Upper lobe of left lung (tissue), 4 donors: ENCODE measurements around the gene TNFRSF18.

Source experiments
- EP300 ChIP-seq, 4 donors: sonication (generic); formaldehyde crosslinking; IDR thresholded peaks; one replicate each; pipeline ENCODE4 v1.5.1; 2017; ENCODE audit warnings: antibody characterized with exemption in 4 of 4, control low read depth in 2 of 4
- POLR2A ChIP-seq, 4 donors: fragments of 450-650 bp; IDR thresholded peaks; one replicate each; pipeline ENCODE4 v1.5.1; 2016 to 2017; ENCODE audit warnings: antibody characterized with exemption in 4 of 4, mild to moderate bottlenecking in 2 of 4
- POLR2AphosphoS5 ChIP-seq, 2 donors: sonication (generic); formaldehyde crosslinking; IDR thresholded peaks; one replicate each; pipeline ENCODE4 v1.5.1; 2017; ENCODE audit warnings: antibody characterized with exemption in 2 of 2
- TF ChIP-seq, protein P1 (sequence below), 6 experiments: fragments of 450-650 bp in 4 of 6; fragments of 200-600 bp in 2 of 6; sonication (generic) in 2 of 6; IDR thresholded peaks; one replicate each; pipeline ENCODE4 v1.5.1; 2016 to 2019; ENCODE audit warnings: antibody characterized with exemption in 6 of 6

DNA sequence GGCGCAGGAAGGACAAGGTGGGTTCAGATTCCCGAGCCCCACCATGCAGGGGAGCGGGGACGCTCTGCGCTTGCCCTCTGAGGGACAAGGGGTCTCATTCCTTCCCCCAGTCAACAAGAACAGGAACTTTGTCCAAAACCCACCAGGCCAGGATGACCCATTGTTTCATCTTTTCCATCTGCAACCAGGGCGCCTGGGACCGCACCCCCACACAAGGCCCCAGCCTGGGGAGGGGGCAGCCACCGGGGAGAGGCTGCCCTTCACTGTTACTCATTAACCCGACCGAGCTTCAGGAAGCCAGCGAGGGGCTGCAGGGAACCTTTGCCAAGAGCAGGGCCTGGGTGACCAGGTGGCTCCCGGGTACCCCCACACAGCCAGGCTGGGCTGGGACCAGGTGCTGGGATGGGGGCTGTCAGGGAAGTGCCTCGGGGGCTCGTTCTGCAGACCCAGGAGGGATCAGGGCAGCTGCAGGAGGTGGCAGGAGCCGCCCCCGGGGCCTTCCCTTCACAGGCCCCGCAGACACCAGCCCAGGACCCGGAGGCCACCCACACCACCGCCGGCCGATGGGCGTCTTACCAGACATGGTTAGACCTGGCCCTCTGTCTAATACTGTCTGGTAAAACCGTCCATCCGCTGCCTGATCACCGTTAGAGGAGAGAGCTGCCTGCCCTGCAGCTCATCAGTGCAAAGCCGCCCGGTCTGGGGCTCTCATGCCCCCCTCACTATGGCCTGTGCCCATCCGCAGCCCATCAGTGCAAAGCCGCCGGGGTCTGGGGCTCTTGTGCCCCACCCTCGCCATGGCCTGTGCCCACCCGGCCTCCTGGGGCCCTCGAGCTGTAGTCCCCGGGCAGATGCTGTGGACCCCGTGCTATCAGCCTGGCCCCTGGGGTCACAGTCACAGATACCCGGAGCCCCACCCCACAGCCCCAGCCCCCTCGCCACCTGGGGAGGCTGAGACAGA lies 37.7 kb downstream of the TNFRSF18 start:
- no peak for TF ChIP-seq POLR2AphosphoS5 (IDR thresholded peaks at IDR 0.05)
- no peak for TF ChIP-seq POLR2A (IDR thresholded peaks at IDR 0.05)
- TF ChIP-seq, protein P1, sequence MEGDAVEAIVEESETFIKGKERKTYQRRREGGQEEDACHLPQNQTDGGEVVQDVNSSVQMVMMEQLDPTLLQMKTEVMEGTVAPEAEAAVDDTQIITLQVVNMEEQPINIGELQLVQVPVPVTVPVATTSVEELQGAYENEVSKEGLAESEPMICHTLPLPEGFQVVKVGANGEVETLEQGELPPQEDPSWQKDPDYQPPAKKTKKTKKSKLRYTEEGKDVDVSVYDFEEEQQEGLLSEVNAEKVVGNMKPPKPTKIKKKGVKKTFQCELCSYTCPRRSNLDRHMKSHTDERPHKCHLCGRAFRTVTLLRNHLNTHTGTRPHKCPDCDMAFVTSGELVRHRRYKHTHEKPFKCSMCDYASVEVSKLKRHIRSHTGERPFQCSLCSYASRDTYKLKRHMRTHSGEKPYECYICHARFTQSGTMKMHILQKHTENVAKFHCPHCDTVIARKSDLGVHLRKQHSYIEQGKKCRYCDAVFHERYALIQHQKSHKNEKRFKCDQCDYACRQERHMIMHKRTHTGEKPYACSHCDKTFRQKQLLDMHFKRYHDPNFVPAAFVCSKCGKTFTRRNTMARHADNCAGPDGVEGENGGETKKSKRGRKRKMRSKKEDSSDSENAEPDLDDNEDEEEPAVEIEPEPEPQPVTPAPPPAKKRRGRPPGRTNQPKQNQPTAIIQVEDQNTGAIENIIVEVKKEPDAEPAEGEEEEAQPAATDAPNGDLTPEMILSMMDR (IDR thresholded peaks at IDR 0.05) = no peak
- TF ChIP-seq EP300 (IDR thresholded peaks at IDR 0.05) = no peak
